Measurements from ENCODE around the gene THRB.

DNA sequence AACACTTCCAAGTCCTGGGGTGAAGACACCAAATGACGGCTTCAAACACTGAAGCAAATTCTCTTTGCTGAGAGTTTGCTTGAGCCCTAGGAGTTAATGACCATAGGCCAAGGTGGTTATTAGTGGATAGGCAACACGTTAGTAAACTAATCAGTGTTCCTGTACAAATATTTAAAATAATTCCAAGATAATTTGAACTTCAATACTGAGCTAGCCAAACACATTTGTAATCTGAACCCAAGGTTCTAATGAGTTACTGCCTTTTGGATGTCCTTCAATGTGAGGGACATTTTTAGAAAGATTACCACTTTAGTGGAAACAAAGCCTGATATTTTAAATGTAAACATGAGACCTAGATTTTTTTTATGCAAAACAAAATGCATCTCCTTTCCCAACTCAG is 94.6 kb downstream of the THRB start:
- TF ChIP-seq ZNF23 (tag by site-specific recombination; IDR thresholded peaks at IDR 0.05; ENCODE audit: borderline replicate concordance) (no peak), KLF7 (tag by site-specific recombination; IDR thresholded peaks at IDR 0.05; ENCODE audit: borderline replicate concordance) (no peak), ZNF223 (tag by site-specific recombination; IDR thresholded peaks at IDR 0.05) (no peak), ZNF394 (tag by site-specific recombination; IDR thresholded peaks at IDR 0.05; ENCODE audit: borderline replicate concordance) (no peak), ZFP3 (tag by site-specific recombination; IDR thresholded peaks at IDR 0.05; ENCODE audit: low read depth) (no peak), ZNF146 (tag by site-specific recombination; IDR thresholded peaks at IDR 0.05) (no peak), ZNF558 (tag by site-specific recombination; IDR thresholded peaks at IDR 0.05) (no peak), ZNF837 (tag by site-specific recombination; IDR thresholded peaks at IDR 0.05) (no peak), ZNF792 (tag by site-specific recombination; IDR thresholded peaks at IDR 0.05) (no peak)
- TF ChIP-seq, protein P1, sequence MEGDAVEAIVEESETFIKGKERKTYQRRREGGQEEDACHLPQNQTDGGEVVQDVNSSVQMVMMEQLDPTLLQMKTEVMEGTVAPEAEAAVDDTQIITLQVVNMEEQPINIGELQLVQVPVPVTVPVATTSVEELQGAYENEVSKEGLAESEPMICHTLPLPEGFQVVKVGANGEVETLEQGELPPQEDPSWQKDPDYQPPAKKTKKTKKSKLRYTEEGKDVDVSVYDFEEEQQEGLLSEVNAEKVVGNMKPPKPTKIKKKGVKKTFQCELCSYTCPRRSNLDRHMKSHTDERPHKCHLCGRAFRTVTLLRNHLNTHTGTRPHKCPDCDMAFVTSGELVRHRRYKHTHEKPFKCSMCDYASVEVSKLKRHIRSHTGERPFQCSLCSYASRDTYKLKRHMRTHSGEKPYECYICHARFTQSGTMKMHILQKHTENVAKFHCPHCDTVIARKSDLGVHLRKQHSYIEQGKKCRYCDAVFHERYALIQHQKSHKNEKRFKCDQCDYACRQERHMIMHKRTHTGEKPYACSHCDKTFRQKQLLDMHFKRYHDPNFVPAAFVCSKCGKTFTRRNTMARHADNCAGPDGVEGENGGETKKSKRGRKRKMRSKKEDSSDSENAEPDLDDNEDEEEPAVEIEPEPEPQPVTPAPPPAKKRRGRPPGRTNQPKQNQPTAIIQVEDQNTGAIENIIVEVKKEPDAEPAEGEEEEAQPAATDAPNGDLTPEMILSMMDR (tag by site-specific recombination; IDR thresholded peaks at IDR 0.05): no peak
- TF ChIP-seq, protein P2, sequence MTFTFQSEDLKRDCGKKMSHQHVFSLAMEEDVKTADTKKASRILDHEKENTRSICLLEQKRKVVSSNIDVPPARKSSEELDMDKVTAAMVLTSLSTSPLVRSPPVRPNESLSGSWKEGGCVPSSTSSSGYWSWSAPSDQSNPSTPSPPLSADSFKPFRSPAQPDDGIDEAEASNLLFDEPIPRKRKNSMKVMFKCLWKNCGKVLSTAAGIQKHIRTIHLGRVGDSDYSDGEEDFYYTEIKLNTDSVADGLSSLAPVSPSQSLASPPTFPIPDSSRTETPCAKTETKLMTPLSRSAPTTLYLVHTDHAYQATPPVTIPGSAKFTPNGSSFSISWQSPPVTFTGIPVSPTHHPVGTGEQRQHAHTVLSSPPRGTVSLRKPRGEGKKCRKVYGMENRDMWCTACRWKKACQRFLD (tag by site-specific recombination; IDR thresholded peaks at IDR 0.05): no peak
- TF ChIP-seq, protein P3, sequence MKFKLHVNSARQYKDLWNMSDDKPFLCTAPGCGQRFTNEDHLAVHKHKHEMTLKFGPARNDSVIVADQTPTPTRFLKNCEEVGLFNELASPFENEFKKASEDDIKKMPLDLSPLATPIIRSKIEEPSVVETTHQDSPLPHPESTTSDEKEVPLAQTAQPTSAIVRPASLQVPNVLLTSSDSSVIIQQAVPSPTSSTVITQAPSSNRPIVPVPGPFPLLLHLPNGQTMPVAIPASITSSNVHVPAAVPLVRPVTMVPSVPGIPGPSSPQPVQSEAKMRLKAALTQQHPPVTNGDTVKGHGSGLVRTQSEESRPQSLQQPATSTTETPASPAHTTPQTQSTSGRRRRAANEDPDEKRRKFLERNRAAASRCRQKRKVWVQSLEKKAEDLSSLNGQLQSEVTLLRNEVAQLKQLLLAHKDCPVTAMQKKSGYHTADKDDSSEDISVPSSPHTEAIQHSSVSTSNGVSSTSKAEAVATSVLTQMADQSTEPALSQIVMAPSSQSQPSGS (tag by site-specific recombination; IDR thresholded peaks at IDR 0.05; ENCODE audit: low read depth): no peak
- TF ChIP-seq, protein P4, sequence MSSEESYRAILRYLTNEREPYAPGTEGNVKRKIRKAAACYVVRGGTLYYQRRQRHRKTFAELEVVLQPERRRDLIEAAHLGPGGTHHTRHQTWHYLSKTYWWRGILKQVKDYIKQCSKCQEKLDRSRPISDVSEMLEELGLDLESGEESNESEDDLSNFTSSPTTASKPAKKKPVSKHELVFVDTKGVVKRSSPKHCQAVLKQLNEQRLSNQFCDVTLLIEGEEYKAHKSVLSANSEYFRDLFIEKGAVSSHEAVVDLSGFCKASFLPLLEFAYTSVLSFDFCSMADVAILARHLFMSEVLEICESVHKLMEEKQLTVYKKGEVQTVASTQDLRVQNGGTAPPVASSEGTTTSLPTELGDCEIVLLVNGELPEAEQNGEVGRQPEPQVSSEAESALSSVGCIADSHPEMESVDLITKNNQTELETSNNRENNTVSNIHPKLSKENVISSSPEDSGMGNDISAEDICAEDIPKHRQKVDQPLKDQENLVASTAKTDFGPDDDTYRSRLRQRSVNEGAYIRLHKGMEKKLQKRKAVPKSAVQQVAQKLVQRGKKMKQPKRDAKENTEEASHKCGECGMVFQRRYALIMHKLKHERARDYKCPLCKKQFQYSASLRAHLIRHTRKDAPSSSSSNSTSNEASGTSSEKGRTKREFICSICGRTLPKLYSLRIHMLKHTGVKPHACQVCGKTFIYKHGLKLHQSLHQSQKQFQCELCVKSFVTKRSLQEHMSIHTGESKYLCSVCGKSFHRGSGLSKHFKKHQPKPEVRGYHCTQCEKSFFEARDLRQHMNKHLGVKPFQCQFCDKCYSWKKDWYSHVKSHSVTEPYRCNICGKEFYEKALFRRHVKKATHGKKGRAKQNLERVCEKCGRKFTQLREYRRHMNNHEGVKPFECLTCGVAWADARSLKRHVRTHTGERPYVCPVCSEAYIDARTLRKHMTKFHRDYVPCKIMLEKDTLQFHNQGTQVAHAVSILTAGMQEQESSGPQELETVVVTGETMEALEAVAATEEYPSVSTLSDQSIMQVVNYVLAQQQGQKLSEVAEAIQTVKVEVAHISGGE (tag by site-specific recombination; conservative IDR thresholded peaks at IDR 0.05; ENCODE audit: low read depth): no peak
